ENCODE data around the gene RNPEPL1. TPM values are rescaled to one million over a fixed set of nuclear protein-coding genes. Genes with fewer than 3 reads are reported as not detected.

Gene RNPEPL1
- total RNA-seq, 1 donor from 2014 or later: 91.8 TPM

DNA sequence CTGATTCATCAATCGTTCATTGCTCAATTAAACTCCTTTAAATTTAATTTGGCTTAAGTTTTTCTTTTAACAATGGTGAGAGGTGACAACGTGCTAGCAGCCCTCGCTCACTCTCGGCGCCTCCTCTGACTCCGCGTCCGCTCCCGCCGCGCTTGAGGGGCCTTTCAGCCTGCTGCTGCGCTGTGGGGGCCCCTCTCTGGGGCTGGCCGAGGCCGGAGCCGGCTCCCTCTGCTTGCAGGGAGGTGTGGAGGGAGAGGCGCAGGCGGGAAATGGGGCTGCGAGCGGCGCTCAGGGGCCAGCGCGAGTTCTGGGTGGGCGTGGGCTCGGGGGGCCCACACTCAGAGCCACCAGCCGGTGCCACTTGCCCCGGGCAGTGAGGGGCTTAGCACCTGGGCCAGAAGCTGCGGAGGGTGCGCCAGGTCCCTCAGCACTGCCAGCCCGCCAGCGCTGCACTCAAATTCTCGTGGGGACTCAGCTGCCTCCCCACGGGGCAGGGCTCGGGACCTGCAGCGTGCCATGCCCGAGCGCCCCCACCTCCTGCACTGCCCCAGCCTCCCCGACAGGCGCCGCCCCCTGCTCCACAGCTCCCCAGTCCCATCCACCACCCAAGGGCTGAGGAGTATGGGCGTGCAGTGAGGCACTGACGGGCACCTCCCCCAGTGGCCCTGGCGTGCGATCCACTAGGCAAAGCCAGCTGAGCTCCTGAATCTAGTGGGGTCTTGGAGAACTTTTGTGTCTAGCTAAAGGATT, 30.1 kb upstream of the RNPEPL1 start:
- peak; percentile 3 for DNase-seq (ENCODE audit: low spot score)

DNA sequence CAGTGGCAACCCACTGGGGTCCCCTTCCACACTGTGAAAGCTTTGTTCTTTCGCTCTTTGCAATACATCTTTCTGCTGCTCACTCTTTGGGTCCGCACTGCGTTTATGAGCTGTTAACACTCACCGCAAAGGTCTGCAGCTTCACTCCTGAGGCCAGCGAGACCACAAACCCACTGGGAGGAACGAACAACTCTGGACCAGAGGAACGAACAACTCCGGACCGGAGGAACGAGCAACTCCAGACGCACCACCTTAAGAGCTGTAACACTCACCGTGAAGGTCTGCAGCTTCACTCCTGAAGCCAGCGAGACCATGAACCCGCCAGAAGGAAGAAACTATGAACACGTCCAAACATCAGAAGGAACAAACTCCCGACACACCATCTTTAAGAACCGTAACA, 29.2 kb upstream of the RNPEPL1 start:
- peak; percentile 8 for DNase-seq (ENCODE audit: low spot score)

DNA sequence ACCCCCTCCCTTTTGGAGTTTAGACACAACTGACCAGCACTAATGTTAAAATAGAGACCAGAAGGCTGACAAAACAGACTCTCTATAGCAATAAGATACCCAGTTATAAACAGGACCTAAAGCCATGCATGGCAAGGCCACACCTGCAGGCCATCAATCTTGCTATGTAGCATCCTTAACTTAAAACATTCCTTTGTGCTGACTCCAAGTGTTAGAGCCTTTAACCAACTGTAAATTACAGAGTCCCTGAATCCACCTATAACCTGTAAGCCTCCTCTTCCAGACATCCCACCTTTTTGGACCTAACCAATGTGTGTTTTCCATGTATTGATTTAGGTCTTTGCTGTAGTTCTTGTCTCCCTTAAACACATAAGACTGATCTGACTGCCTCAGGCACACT, 28.4 kb upstream of the RNPEPL1 start:
- no peak for DNase-seq (ENCODE audit: low spot score)

DNA sequence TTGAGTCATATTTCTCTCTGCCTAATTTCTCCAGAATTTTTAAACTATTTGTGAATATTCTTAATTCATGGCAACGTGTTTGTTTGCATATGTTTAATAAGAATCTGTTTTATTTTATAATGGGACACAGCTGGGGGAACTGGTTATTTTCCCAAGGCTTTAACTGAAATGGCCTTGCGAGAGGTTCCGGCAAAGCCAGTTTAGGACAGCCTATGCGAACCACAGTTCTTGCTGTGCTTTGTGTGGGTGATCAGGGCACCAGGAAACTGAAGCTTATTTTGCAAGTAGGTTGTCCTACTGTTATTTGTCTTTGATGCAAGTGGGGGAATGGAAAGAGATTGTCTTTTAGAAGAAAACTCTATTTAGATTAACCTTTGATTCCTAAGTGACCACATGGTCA, 17.0 kb upstream of the RNPEPL1 start:
- DNase-seq (ENCODE audit: low spot score): no peak

DNA sequence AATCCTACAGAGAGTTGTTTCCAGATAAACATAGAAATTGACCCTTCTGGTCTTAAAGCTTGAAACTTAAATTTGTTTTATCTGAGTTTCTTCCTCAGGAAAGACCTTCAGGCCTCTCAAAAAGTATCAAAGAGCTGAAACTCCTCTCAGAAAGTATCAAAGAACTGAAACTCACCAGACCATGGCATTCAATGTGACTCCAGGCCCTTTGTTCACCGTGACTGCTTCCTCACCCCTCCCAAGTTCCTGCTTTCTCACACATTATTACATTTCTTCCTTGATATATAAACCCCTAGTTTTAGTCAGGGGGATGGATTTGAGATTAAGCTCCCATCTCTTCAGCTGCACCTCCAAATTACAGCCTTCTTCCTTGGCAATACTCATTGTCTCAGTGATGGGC, 16.5 kb upstream of the RNPEPL1 start:
- no peak for DNase-seq (ENCODE audit: low spot score)

DNA sequence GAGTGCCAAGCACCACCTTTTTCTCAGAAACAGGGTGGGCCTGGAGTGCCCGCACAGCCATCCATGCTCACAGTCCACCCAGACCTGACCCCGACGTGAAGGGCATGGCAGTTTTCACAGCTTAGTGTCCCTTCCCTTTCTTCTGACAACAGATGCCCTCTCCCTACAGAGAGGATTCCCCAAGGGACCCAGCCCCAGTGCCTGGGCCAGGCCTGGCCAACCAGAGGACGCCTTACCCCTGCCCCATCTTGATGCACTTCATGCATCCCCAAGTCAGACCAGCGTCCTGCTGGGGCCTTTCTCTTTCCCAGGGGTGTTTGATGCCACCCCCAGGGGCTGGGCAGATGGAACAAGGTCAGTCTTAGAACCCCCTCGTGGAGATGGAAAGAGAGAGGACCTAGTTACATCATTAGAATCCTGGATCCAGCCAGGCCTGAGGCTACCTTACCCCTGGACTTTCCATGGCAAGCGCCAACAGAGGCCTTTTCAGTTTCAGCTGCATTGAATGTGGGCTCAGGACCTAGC, 14.3 kb upstream of the RNPEPL1 start:
- peak; percentile 5 for DNase-seq (ENCODE audit: low spot score)

DNA sequence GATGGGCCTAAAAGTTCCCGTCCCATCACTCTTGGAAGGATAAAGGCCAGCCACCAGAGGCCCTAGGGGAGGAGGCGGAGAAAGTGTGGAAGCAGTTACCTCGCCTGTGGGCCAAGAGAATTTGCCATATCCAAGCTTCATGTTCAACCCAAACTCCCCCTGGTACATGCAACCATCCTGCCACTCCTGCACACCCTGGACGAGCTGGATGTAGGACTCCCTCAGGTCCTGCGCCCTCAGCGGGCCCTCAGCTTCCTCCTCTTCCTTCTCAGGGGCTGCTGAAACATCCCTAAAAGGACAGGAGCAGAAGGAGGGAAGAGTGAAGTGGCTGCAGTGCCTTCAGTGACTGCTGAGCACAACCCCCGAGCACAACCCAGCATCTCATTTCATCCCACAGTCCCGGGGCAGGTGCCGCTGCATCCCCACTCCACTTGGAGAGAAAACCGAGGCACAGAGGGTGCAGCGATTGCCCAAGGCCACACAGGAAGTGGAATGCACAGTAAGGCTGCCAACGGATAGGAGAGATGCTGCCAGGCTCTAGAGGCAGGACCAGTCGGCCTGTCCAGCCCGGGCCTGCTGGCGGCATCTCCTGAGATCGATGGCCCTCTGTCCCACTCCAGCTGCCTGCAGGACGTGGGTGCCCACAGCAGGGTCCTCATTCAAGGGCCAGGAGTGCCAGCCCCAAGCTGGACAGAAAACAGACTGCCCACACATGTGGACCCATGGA, 13.4 kb upstream of the RNPEPL1 start:
- no peak for DNase-seq (ENCODE audit: low spot score)

DNA sequence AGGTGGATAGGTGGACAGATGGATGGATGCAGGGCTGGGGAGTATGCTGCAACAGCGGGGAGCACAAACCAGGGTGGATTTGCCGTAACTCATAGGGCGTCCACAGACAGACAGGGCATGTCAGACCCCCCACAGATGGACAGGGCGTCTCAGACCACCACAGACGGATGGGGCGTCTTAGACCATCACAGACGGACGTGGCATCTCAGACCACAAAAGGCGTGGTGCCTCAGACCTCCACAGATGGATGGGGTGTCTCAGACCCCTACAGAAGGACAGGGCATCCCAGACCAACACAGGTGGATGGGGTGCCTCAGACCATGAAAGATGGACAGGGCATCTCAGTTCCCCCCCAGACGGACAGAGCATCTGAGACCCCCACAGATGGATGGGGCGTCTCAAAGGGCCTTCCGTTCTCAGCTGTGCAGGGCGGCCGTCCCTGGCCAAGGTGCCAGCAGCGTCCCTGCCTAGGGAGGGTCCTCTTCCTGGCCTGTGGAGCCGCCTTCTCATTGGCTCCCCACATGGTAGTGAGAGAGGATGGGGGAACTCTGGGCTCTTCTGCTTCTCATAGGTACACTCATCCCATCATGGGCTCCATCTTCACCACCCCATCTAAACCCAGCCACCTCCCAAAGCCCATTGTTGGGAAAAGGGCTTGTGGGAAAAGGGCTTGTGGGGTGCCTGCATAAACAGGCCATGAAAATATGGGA, 12.6 kb upstream of the RNPEPL1 start:
- DNase-seq (ENCODE audit: low spot score): no peak

DNA sequence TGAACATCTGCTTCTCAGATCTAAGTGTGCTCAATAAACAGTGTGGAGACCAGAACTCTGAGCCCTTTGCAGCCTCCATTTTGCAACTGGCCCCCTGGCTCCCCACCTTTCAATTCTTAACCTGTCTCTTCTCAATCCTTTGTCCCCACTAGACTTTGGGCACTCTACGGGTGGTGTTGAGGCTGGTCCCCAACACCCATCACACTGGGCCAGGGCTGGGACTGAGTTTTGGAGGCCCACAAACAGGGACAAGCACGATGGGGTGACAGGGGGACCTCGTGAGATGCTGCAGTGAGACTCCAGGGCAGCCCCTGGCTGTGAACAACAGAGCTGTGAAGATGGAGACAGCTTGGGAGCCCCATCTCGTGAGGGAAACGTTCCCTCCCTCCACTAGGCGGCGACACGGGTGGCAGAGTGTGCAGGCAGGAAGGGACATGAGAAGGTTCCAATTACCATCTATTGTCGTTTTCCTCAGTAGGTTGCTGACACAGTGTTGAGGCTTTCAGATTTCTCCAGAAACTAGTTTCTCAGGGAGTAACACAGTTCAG, 11.7 kb upstream of the RNPEPL1 start:
- peak; percentile 12 for DNase-seq (ENCODE audit: low spot score)

DNA sequence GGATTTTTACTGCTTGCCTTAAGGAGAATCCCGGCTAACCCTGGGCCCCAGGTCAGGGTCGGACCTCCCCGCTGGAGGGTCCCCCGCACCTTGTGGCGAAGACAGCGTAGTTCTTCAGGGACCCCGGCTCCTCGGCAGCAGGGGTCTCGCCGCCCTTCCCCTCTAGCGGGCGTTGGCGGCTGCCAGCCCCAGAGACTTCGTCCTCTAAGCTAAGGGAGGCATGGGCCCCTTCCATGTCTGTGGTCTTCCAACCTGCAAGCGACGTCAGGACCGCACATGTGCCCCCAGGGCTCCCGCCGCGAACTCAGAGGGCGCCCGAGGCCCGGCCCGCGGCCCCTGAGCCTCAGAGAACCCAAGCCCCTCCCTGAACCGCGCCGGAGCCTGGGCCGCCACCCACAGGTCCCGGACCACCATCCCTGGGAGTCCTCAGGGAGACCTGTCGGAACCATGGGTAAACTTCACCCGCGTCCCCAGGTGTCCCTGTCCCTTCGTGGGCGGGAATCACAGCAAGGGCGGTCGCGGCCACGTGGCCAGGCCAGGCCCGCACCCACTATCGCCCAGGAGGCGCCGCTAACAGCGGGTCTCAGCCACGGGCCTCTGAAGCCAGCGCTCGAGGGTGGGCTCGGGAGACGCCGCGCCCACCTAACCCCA, 11.1 kb upstream of the RNPEPL1 start:
- peak; percentile 8 for DNase-seq (ENCODE audit: low spot score)

DNA sequence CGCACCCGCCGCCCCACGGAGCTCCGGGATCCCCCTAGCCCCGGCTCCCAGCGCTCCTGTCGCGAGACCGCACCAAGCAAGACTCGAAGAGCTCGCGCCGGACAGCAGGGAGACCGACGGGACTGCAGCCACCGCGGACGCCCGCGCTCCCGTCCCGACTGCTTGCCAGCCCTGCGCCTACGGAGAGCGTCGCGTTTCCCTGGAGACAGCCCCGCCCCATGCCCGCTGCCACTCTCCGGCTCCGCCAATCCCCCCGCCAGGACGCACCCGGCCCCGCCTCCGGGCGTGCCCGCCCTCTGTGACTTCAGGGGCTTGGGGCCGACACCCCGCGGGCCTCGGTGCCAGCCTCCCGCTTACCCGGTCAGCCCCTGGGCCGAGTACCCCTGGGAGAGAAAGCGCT, 10.5 kb upstream of the RNPEPL1 start, which contains the start of gene ANKMY1:
ANKMY1 (minus strand) TSS at position 181 of the 400 bp plus-strand sequence. CDS start 653 bp downstream, outside the sequence.
- DNase-seq (ENCODE audit: low spot score): peak; percentile 50

DNA sequence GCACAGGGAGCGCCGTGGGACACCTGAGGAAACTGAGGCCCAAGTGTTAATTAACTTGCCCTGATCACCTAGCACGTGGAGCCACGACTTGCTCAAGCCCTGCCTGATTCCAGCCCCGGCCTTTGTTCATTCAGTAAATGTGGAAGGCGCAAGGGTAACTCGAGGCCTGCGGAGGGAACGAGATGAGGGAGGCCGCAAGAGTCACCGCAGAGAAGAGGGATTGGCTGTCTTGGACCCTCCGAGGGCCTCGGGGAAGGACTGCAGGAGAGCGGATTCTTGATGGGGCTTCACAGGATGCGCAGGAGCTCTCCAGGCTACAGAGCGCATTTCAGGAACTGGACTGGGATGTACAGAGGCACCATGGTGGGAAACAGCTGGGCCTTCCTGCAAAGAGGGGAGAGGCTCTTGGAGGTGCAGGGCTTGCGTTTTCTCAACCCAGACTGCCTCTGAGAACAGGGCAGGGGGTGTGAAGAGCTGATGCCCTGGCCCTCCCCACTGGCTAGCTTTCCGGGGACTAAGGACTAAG, 10.0 kb upstream of the RNPEPL1 start:
- DNase-seq (ENCODE audit: low spot score): no peak

DNA sequence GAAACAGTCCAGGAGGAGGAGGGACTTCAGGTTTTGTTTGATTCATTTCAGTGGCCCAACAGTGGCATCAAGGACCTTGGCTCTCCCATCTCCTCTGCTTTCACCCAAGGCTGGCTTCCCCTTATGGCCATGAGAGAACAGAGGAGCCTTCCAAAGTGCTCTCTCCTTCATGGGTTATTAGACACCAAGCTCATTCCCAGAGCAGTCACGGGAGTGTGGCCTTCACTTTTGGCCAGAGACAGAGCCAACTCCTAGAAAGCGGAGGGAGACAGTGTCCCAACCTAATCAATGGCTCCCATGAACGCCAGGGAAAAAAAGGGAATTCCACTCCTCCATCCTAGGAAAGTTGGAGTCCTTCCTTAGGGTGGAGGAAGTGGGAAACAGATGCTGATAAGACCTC, 9.0 kb upstream of the RNPEPL1 start:
- DNase-seq (ENCODE audit: low spot score): peak; percentile 10

DNA sequence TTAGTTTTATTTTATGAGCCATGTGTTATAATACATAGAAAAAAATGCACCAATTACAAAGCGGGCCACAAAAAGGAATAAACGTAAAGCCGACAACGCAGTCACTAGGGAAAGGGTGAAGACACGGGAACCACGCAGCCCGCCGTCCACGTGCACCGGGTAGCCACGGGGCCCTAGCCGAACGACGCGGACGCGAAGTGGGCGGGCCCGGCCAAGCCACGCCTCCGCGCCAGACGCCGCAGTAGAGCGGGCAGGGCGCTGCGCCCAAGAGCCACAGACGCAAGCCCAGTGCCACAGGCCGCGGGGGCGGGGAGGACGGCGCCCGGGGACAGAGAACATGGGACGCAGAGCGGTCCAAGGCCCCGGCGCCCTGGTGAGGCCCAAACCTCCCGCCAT, 8.2 kb upstream of the RNPEPL1 start, which contains the start of gene DUSP28:
DUSP28 (plus strand) TSS at position 274 of the 396 bp plus-strand sequence. CDS start 328 bp downstream, outside the sequence.
- peak; percentile 94 for DNase-seq (ENCODE audit: low spot score)

DNA sequence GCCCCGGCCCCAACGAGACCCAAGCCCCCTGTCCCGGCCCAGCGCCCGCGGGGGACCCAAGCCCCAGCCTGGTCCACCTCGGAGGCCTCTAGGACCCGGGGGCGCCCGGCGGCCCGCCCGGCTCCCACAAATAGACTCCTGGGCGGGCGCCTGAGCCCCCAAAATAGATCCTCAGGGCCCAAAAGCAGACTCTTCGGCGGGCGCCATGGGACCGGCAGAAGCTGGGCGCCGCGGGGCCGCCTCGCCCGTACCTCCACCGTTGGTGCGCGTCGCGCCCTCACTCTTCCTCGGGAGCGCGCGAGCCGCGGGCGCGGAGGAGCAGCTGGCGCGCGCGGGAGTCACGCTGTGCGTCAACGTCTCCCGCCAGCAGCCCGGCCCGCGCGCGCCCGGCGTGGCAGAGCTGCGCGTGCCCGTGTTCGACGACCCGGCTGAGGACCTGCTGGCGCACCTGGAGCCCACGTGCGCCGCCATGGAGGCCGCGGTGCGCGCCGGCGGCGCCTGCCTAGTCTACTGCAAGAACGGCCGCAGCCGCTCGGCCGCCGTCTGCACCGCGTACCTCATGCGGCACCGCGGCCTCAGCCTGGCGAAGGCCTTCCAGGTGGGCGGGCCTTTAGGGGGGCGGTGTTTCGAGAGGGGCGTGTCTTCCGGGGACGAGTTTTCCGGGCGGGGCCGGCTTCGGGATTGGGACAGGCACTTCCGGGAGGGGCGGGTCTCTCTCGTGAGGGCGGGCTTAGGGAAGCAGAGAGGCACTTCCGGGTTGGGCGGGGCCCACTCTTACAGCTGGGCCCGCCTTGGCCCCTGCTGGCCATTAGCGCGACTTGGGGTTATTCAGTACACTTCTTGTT, 7.6 kb upstream of the RNPEPL1 start:
- DNase-seq (ENCODE audit: low spot score): peak; percentile 99

DNA sequence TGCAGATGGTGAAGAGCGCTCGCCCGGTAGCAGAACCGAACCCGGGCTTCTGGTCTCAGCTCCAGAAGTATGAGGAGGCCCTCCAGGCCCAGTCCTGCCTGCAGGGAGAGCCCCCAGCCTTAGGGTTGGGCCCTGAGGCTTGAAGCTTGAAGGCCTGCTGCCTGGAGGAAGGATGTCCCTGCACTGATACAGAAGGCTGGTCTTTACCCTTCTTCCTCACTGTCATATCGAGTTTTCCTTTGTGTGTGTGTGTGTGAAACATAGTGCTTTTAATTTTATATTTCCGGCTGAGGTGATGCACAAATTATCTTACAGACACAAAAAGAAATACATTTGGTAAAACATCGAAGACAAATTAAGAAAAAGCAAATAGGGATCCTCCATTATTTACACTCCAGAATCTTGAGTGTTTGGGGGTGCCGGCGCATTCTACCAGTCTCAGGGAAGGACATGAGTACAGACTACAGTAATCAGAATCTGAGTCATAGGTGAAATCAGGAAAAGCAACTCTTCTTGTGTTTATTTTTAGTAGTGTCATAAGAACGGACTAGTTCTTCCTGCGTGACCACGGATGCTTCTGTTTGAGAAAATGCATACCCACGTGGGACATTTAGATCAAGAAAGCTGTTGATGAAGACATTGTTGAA, 6.8 kb upstream of the RNPEPL1 start:
- DNase-seq (ENCODE audit: low spot score): peak; percentile 23

DNA sequence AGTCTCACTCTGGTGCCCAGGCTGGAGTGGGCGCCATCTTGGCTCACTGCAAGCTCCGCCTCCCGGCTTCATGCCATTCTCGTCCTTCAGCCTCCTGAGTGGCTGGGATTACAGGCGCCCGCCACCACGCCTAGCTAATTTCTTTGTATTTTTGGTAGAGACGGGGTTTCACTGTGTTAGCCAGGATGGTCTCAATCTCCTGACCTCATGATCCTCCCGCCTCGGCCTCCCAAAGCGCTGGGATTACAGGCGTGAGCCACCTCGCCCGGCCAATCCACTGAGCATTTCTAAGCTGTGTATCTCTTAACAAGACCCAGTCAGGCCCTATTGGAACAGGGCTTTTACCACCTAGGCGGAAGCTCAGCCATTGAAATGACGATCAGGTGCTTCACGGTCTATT, 5.1 kb upstream of the RNPEPL1 start:
- DNase-seq (ENCODE audit: low spot score): peak; percentile 8

DNA sequence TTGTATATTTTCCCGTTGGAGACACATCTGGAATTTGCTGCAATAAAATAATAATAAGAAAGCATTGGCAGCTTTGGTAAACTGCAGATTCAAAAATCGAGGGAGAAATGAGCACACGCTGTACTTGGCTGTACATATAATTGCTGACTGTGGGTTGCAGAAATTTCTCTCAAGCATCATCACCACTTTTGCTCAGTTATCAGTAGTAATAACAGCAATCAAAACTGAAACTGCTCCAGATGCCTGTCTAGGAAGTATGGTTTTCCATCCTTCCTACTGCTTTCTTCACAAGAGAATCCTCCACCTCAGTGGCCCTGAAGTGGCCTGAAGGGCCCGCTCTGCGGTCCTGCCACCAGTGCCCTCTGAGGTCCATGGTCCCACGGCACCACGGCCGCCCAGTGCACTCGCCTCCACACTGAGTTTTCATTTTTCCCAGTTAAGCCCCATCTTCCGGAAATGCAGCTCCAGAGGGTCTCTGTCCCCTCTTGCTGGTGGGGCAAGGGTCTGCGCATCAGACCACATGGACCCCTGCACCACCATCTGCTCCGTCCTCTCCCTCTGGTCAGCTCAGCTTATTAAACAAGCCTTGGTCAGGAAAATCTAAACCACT, 4.2 kb upstream of the RNPEPL1 start:
- peak; percentile 6 for DNase-seq (ENCODE audit: low spot score)

All from mucosa of gallbladder (tissue), 1 donor.